Epithelial cell of esophagus (primary cell): ENCODE results near the gene GIT2.
"Not testable (repeated sequence)": the region's sequence is repeated elsewhere in the genome, so short reads cannot be mapped to it uniquely, and the experiment has no call there.

Source experiments
- DNase-seq: peaks from one replicate; pipeline ENCODE4 v3.0.0; 2010; ENCODE audit warnings: low read depth
- H3K4me3 ChIP-seq: 2 replicates; pipeline ENCODE4 v1.5.1; 2011; ENCODE audit warnings: mild to moderate bottlenecking, low read length, control low read depth
- TF ChIP-seq, protein P1 (sequence below): IDR thresholded peaks from 2 replicates; pipeline ENCODE4 v1.5.1; 2011; ENCODE audit warnings: low read depth, mild to moderate bottlenecking, low read length, control low read depth, inconsistent platforms; ENCODE audit not compliant: insufficient read depth; ENCODE audit errors: missing control alignments

Gene GIT2

GRCh38 chr12:110012659-110013058 lies 16.5 kb upstream of the GIT2 start:
- no peak for DNase-seq
- TF ChIP-seq, protein P1, sequence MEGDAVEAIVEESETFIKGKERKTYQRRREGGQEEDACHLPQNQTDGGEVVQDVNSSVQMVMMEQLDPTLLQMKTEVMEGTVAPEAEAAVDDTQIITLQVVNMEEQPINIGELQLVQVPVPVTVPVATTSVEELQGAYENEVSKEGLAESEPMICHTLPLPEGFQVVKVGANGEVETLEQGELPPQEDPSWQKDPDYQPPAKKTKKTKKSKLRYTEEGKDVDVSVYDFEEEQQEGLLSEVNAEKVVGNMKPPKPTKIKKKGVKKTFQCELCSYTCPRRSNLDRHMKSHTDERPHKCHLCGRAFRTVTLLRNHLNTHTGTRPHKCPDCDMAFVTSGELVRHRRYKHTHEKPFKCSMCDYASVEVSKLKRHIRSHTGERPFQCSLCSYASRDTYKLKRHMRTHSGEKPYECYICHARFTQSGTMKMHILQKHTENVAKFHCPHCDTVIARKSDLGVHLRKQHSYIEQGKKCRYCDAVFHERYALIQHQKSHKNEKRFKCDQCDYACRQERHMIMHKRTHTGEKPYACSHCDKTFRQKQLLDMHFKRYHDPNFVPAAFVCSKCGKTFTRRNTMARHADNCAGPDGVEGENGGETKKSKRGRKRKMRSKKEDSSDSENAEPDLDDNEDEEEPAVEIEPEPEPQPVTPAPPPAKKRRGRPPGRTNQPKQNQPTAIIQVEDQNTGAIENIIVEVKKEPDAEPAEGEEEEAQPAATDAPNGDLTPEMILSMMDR, result no peak
- H3K4me3 ChIP-seq, result no peak overlapping the region

- no peak overlapping the region for H3K4me3 ChIP-seq
- DNase-seq, result no peak
- TF ChIP-seq, protein P1, result no peak
Observed at GRCh38 chr12:110012137-110012536, 16.0 kb upstream of the GIT2 start.

DNA sequence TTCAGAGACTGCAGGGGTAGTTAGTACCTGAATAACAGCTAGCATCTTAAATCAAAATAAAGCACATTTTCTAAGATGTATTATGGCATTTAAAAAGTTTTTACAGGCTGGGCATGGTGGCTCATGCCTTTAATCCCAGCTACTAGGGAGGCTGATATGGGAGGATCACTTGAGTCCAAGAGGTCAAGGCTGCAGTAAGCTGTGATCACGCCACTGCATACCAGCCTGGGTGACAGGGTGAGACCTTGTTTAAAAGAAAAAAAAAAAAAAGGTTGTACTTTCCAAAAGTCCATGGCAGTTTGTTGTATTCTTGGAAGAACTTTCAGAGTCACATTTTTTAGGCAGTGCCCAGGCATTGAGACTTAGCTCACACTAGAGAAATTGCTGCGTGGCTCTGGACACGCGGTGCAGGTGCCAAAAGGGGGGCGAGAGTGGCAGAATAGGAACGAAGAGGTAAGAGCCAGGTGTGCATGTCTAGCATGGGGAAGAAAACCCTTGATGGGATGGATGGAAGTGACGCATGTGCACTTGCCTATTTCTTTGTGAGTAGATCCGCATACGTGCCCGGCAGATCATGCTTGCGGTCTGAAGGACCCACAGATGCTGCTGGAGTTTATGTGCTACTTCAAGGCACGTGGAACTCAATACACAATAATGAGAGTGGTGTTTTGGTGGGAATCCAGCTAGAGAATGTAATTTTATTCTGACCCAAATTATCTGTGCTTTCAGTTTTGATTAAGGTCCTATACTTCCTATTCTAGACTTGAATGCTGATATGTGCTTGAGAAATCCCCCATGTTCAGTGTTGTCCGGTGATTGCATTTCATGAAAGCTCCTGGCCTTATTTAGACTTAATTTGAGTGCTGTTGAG lies 14.9 kb upstream of the GIT2 start:
- DNase-seq, result no peak
- H3K4me3 ChIP-seq, result no peak overlapping the region
- TF ChIP-seq, protein P1, result no peak

DNA sequence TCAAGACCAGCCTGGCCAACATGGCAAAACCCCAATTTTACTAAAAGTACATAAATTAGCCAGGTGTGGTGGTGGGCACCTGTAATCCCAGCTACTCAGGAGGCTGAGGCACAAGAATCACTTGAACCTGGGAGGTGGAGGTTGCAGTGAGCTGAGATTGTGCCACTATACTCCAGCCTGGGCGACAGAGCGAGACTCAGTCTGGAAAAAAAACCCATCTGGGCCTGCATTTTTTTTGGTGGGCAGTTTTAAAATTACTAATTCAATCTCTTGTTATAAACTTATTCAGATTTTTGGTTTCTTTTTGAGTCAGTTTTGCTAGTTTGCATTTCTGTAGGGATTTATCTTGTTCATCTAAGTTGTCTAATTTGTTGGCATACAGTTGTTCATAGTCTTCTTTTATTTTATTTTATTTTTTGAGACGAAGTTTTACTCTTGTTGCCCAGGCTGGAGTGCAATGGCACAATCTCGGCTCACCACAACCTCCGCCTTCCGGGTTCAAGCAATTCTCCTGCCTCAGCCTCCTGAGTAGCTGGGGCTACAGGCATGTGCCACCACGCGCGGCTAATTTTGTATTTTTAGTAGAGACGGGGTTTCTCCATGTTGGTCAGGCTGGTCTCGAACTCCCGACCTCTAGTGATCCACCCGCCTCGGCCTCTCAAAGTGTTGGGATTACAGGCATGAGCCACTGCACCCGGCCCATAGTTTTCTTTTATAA lies 12.7 kb upstream of the GIT2 start:
- H3K4me3 ChIP-seq, DNase-seq: not testable (repeated sequence)

- no peak overlapping the region for H3K4me3 ChIP-seq
- TF ChIP-seq, protein P1, result no peak
- no peak for DNase-seq
Observed at GRCh38 chr12:110007881-110008280, 11.7 kb upstream of the GIT2 start.

- TF ChIP-seq, protein P1, result no peak
- DNase-seq, result no peak
- H3K4me3 ChIP-seq, result no peak overlapping the region
Observed at GRCh38 chr12:110006115-110006514, 9.9 kb upstream of the GIT2 start.

DNA sequence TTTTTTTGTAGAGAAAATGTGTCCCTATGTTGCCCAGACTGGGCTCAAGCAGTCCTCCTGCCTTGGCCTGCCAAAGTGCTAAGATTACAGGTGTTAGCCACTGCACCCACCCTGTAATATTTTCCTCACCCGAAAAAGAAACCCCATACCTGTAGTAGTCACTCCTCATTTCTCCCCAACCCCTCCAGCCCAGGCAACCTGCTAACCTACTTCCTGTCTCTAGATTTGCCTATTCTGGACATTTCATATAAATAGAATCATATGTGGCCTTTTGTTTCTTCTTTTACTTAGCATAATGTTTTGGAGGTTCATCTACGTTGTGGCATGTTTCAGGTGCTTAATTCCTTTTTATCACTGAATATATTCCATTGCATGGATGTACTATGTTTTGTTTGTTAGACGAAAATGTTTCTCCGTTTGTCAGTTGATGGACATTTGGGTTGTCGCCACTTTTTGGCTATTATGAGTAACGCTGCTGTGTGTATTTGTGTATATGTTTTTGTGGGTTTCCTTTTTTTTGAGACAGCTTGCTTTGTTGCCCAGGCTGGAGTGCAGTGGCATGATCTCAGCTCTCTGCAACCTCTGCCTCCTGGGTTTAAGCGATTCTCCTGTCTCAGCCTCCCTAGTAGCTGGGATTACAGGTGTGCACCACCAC lies 9.3 kb upstream of the GIT2 start:
- TF ChIP-seq, protein P1, result no peak
- H3K4me3 ChIP-seq, result no peak overlapping the region
- DNase-seq, result no peak
